ENCODE measurements around the gene ADAM33. TPM values are rescaled to one million over a fixed set of nuclear protein-coding genes. Genes with fewer than 3 reads are reported as not detected.

ADAM33 gene
- total RNA-seq, 1 experiment from 2014 or later = not detected

DNA sequence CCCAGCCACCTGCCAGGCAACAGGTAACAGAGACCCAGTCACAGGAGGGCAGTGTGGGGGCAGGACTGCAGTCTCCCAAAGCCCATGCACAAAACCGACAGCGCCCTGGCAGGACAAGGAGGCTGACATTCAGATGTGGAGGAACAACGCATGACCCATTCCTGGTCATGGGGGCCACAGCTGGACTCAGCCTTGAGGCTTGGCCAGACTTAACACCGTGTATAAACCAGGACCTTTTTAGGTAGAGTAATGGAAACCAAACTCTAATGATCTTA, 26.7 kb downstream of the ADAM33 start:
- DNase-seq (ENCODE audit: low read depth, low spot score) (no peak), ATAC-seq (no peak)
- no peak overlapping the region for H3K9ac ChIP-seq (ENCODE audit: low read length)
- H3K79me2 ChIP-seq (ENCODE audit: insufficient read depth, low read length) = no peaks in the 10 kb centered on the region
- no peaks in the 10 kb centered on the region for H3K9me3 ChIP-seq (ENCODE audit: control insufficient read depth in 1 of 2, insufficient read depth in 1 of 2, low read depth in 1 of 2, low read length in 2 of 2)
- CTCF ChIA-PET = no interaction called here
- H4K20me1 ChIP-seq (ENCODE audit: insufficient read depth) = no peaks in the 10 kb centered on the region
- no peak overlapping the region for H3K4me2 ChIP-seq (ENCODE audit: low read length)
- no peak overlapping the region for H2AFZ ChIP-seq (ENCODE audit: low read depth, low read length, poor library complexity, severe bottlenecking)
- no peaks in the 10 kb centered on the region for H3K27me3 ChIP-seq (ENCODE audit: insufficient read depth, low read length)
- no peaks in the 10 kb centered on the region for H3K4me1 ChIP-seq (ENCODE audit: control insufficient read depth in 1 of 2, insufficient read depth in 2 of 2, low read length in 2 of 2)
- no peak overlapping the region for H3K4me3 ChIP-seq (replicated peaks in 1 of 2; ENCODE audit: low read depth in 1 of 2, low read length in 2 of 2)
- no peaks in the 10 kb centered on the region for H3K36me3 ChIP-seq (ENCODE audit: control insufficient read depth in 1 of 2, insufficient read depth in 2 of 2, low read length in 2 of 2)
- TF ChIP-seq RAD21 (IDR thresholded peaks at IDR 0.05; ENCODE audit: low read depth) (no peak), CEBPB (IDR thresholded peaks at IDR 0.05; ENCODE audit: low read depth) (no peak), ZFX (IDR thresholded peaks at IDR 0.05) (no peak), ZNF274 (IDR thresholded peaks at IDR 0.05; ENCODE audit: low read depth, low read length) (no peak), SP1 (IDR thresholded peaks at IDR 0.05; ENCODE audit: low read depth) (no peak), JUND (IDR thresholded peaks at IDR 0.05) (no peak), FOSL1 (IDR thresholded peaks at IDR 0.05; ENCODE audit: low read depth) (no peak), CBX3 (IDR thresholded peaks at IDR 0.05; ENCODE audit: low read depth) (no peak), EZH2phosphoT487 (IDR thresholded peaks at IDR 0.05; ENCODE audit: borderline replicate concordance) (no peak), ELF1 (IDR thresholded peaks at IDR 0.05; ENCODE audit: borderline replicate concordance, low read depth) (no peak), SIN3A (IDR thresholded peaks at IDR 0.05; ENCODE audit: low read depth) (no peak), EGR1 (IDR thresholded peaks at IDR 0.05; ENCODE audit: low read depth) (no peak), TCF7L2 (IDR thresholded peaks at IDR 0.05; ENCODE audit: borderline replicate concordance, extremely low read depth, insufficient read depth, insufficient read length) (no peak), POLR2AphosphoS5 (IDR thresholded peaks at IDR 0.05; ENCODE audit: low read depth, low read length) (no peak)
- TF ChIP-seq, protein P1, sequence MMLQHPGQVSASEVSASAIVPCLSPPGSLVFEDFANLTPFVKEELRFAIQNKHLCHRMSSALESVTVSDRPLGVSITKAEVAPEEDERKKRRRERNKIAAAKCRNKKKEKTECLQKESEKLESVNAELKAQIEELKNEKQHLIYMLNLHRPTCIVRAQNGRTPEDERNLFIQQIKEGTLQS (IDR thresholded peaks at IDR 0.05) = no peak
- TF ChIP-seq, protein P2, sequence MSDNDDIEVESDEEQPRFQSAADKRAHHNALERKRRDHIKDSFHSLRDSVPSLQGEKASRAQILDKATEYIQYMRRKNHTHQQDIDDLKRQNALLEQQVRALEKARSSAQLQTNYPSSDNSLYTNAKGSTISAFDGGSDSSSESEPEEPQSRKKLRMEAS (IDR thresholded peaks at IDR 0.05) = no peak
- TF ChIP-seq, protein P3, sequence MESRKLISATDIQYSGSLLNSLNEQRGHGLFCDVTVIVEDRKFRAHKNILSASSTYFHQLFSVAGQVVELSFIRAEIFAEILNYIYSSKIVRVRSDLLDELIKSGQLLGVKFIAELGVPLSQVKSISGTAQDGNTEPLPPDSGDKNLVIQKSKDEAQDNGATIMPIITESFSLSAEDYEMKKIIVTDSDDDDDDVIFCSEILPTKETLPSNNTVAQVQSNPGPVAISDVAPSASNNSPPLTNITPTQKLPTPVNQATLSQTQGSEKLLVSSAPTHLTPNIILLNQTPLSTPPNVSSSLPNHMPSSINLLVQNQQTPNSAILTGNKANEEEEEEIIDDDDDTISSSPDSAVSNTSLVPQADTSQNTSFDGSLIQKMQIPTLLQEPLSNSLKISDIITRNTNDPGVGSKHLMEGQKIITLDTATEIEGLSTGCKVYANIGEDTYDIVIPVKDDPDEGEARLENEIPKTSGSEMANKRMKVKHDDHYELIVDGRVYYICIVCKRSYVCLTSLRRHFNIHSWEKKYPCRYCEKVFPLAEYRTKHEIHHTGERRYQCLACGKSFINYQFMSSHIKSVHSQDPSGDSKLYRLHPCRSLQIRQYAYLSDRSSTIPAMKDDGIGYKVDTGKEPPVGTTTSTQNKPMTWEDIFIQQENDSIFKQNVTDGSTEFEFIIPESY (IDR thresholded peaks at IDR 0.05; ENCODE audit: extremely low read depth, insufficient replicate concordance, low read length) = no peak
- TF ChIP-seq, protein P4, sequence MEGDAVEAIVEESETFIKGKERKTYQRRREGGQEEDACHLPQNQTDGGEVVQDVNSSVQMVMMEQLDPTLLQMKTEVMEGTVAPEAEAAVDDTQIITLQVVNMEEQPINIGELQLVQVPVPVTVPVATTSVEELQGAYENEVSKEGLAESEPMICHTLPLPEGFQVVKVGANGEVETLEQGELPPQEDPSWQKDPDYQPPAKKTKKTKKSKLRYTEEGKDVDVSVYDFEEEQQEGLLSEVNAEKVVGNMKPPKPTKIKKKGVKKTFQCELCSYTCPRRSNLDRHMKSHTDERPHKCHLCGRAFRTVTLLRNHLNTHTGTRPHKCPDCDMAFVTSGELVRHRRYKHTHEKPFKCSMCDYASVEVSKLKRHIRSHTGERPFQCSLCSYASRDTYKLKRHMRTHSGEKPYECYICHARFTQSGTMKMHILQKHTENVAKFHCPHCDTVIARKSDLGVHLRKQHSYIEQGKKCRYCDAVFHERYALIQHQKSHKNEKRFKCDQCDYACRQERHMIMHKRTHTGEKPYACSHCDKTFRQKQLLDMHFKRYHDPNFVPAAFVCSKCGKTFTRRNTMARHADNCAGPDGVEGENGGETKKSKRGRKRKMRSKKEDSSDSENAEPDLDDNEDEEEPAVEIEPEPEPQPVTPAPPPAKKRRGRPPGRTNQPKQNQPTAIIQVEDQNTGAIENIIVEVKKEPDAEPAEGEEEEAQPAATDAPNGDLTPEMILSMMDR (IDR thresholded peaks at IDR 0.05 in 2 of 3, conservative IDR thresholded peaks at IDR 0.05 in 1 of 3; ENCODE audit: borderline replicate concordance in 1 of 3, insufficient read depth in 1 of 3, low read depth in 2 of 3, low read length in 2 of 3) = no peak
- TF ChIP-seq, protein P5, sequence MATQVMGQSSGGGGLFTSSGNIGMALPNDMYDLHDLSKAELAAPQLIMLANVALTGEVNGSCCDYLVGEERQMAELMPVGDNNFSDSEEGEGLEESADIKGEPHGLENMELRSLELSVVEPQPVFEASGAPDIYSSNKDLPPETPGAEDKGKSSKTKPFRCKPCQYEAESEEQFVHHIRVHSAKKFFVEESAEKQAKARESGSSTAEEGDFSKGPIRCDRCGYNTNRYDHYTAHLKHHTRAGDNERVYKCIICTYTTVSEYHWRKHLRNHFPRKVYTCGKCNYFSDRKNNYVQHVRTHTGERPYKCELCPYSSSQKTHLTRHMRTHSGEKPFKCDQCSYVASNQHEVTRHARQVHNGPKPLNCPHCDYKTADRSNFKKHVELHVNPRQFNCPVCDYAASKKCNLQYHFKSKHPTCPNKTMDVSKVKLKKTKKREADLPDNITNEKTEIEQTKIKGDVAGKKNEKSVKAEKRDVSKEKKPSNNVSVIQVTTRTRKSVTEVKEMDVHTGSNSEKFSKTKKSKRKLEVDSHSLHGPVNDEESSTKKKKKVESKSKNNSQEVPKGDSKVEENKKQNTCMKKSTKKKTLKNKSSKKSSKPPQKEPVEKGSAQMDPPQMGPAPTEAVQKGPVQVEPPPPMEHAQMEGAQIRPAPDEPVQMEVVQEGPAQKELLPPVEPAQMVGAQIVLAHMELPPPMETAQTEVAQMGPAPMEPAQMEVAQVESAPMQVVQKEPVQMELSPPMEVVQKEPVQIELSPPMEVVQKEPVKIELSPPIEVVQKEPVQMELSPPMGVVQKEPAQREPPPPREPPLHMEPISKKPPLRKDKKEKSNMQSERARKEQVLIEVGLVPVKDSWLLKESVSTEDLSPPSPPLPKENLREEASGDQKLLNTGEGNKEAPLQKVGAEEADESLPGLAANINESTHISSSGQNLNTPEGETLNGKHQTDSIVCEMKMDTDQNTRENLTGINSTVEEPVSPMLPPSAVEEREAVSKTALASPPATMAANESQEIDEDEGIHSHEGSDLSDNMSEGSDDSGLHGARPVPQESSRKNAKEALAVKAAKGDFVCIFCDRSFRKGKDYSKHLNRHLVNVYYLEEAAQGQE (IDR thresholded peaks at IDR 0.05; ENCODE audit: low read depth) = no peak
- intact Hi-C loops (cut with micrococcal nuclease) = no loop called here
- RAD21 ChIA-PET (ENCODE audit: low non-redundant PET in 1 of 2, low total read pairs in 2 of 2, uncharacterized antibody in 2 of 2, unreplicated experiment in 2 of 2) = no interaction called here
- no peak overlapping the region for H3K27ac ChIP-seq (ENCODE audit: low read depth, low read length)
- no peaks in the 10 kb centered on the region for H3K9me2 ChIP-seq (ENCODE audit: insufficient read depth)
- no TSS peak for BruUV-seq (replicated peaks)
- POLR2A ChIA-PET = no interaction called here

Data from HCT116 (cell line).